HEK293T (cell line): ENCODE results near the gene TPK1.

ENCODE experiments used
- ARNT ChIP-seq: fragments of 450-650 bp; IDR thresholded peaks from 2 replicates; pipeline ENCODE4 v1.6.1; 2017; ENCODE audit warnings: mild to moderate bottlenecking
- BHLHE40 ChIP-seq: fragments of 450-650 bp; IDR thresholded peaks from 2 replicates; pipeline ENCODE4 v1.6.1; 2016; ENCODE audit warnings: mild to moderate bottlenecking, moderate library complexity, borderline replicate concordance
- ELF4 ChIP-seq: fragments of 450-650 bp; IDR thresholded peaks from 2 replicates; pipeline ENCODE4 v1.6.1; 2017; ENCODE audit warnings: antibody characterized with exemption
- FOXA1 ChIP-seq: fragments of 450-650 bp; IDR thresholded peaks from 2 replicates; pipeline ENCODE4 v1.6.1; 2016; ENCODE audit warnings: mild to moderate bottlenecking
- FOXM1 ChIP-seq: fragments of 450-650 bp; IDR thresholded peaks from 2 replicates; pipeline ENCODE4 v1.6.1; 2017; ENCODE audit warnings: mild to moderate bottlenecking, borderline replicate concordance
- HDGF ChIP-seq: fragments of 450-650 bp; IDR thresholded peaks from 2 replicates; pipeline ENCODE4 v1.6.1; 2017; ENCODE audit warnings: antibody characterized with exemption, borderline replicate concordance
- L3MBTL2 ChIP-seq: fragments of 450-650 bp; conservative IDR thresholded peaks from 2 replicates; pipeline ENCODE4 v1.6.1; 2016; ENCODE audit warnings: mild to moderate bottlenecking
- LEF1 ChIP-seq: fragments of 450-650 bp; IDR thresholded peaks from 2 replicates; pipeline ENCODE4 v1.6.1; 2017; ENCODE audit warnings: mild to moderate bottlenecking, borderline replicate concordance
- SP1 ChIP-seq: fragments of 450-650 bp; IDR thresholded peaks from 2 replicates; pipeline ENCODE4 v1.6.1; 2017
- SUZ12 ChIP-seq: fragments of 450-650 bp; IDR thresholded peaks from 2 replicates; pipeline ENCODE4 v1.6.1; 2016; ENCODE audit warnings: mild to moderate bottlenecking
- TARDBP ChIP-seq: fragments of 450-650 bp; IDR thresholded peaks from 2 replicates; pipeline ENCODE4 v1.6.1; 2016
- ZNF384 ChIP-seq: fragments of 450-650 bp; IDR thresholded peaks from 2 replicates; pipeline ENCODE4 v1.6.1; 2016
- TF ChIP-seq, protein P1 (sequence below): fragments of 450-650 bp; IDR thresholded peaks from 2 replicates; pipeline ENCODE4 v1.6.1; 2016

DNA sequence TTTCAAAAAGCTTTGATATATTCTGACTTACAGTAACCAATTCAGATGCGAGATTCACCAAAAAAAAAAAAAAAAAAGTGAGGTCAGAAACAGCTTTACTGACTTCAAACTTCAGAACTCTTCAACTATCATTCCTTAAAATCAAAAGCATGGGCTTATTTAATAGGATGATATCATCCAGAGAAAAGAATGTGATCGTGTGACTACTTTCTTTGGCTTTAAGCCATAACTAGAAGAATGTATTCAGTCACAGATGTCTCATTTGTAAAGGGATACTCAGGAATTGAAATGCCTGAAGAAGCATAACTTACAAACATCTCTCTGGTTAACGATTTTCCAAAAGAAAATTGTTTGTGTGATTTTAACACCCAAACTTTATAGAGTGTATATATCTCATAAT, 11.5 kb downstream of the TPK1 start:
- TF ChIP-seq SUZ12 (no peak), ZNF384 (no peak), SP1 (no peak), BHLHE40 (no peak), ELF4 (no peak), LEF1 (no peak), TARDBP (no peak), FOXM1 (no peak), HDGF (no peak), FOXA1 (no peak), ARNT (no peak), L3MBTL2 (no peak)
- TF ChIP-seq, protein P1, sequence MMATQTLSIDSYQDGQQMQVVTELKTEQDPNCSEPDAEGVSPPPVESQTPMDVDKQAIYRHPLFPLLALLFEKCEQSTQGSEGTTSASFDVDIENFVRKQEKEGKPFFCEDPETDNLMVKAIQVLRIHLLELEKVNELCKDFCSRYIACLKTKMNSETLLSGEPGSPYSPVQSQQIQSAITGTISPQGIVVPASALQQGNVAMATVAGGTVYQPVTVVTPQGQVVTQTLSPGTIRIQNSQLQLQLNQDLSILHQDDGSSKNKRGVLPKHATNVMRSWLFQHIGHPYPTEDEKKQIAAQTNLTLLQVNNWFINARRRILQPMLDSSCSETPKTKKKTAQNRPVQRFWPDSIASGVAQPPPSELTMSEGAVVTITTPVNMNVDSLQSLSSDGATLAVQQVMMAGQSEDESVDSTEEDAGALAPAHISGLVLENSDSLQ: no peak
